ACHN (cell line): ENCODE data around the gene CTR9.
A peak's percentile ranks its signal among the peaks of the same experiment; 100 is the strongest.

Experiments used
- DNase-seq: peaks from one replicate; pipeline ENCODE4 v3.0.0-alpha.2; 2015
- in situ Hi-C: cut with HindIII; loops from 2 replicates; pipeline ENCODE4 v1.10.0; 2017; ENCODE audit warnings: low sequenced_read_pairs, low pct_ligation_motif_present, low pct_unique_long_range_greater_than_20kb

CTR9 gene

DNA sequence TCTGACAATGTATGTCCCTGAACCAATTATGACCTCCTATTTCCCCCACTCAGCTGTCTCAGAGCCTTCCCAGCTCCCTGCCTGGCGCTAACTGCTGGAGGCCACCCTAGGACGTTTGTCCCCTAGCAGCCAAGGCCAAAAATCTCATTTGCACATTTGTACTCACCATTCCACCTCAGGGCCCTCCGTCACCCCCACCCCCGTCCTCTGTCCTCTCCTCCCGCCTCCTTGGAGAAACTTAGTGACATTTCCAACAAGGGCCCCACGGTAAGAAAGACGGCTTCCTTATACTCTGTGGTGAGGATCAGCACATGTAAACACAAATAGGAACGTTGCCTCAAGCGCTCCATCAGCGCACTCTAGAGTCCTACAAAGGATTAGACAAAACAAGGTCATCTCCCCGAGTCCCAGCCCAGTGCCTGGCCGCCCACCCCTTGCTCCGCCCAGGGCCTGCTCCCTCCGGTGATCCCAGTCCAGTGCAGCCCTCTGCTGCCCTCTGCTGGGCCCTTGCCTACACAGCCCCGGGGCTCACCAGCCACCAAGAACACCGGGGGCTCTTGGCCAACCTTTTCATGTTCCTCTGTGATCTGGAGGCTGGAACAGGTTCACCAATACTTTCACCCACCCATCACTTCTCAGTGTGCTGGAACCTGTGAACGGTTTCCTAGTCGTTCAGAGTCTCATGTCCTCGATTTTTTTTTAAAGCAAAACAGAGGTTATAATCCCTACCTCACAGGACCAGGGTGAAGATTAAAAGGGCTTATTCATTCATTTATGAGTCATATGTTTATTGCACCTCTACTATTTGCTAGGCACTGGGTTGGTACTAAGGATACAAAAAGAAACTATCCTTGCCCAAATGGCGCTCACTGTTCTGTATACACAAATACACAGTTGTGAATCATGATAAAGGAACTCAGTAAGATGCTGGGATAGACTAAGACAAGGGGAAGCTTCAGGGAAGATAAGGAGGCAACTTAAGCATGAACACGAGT is 15.3 kb upstream of the CTR9 start:
- DNase-seq = peak; percentile 90

DNA sequence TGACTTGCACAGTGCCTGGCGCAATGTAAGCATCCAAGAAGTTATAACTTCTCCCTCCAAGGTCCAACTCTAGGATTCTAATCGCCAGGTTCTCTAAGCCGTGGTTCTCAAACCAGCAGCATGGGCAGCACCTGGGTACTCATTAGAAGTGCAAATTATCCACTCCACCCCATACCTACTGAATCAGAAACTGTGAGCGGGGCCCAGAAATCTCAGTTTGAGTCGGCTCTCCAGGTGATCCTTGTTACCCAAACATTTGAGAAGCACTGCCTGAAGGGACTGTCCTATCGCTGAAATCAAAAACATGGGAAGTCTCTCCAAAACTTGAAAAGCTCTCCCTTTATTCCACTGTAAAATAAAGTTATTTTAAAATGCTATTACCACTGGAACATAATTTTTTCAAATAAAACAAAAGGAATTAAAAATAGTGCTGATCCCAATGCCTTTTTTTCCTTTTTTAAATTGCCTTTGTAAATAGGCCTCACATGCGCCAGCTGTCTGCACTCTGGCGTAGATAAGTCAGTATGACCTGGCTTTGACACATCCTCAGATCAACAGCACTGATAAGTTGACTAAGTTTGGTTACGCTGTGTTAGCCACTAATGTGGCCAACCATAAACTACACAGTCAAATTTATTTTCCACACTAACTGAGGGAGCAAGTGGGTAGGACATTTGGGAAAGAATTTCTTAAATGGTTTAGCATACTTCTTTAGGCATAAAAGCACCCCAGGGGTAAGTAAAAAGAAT is 8.4 kb upstream of the CTR9 start:
- in situ Hi-C loops = no loop called here
- no peak for DNase-seq

More for the DNA sequence above, 15.3 kb upstream of the CTR9 start:
- in situ Hi-C loops = no loop called here

DNA sequence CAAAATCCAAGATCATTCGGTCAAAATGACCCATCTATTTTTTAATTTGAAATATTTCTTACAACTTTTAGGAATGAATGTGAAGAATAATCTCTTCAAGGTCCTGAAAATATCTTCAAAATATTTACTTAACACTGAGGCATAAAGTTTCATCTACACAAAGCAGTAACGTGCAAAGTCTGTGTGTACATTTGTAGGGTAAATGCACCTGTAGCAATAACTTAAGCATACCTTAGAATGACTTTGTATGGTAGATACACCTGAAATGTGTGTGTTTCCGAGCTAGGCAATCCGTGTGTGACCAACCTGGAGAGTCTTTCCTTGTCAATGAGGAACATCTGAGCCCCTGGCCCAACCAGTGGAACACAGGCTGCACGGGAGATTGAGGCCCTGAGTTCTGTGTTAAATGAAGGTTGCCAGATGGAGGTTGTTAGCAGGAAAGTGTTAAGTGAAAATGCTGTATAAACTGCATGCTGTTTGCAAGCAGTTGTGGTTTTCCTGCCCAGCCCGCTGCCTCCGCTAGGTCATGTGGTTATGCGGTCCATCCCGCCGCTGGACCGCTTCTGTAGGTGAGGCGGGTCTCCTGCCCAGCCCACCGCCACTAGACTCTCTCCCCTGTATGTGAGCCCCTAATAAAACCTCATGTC is 7.6 kb upstream of the CTR9 start:
- in situ Hi-C loops = no loop called here
- no peak for DNase-seq

DNA sequence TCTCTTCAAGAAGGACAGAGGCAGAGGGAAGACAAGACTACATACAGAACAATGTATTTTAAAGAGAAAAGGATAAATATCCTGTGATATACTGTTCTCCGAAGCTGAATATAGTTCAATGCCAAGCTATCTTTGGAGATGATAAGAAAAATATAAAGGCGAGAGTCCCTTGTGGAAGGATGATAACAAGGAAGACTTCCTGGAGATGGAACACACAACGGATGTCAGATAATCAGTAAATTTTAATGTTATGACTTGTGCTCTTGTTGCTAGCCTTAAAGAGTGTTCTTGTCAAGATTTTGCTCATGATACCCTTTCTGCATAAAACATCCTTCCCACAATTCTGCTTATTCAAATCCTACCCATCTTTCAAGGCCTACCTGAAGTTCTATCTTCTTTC is 6.8 kb upstream of the CTR9 start:
- in situ Hi-C loops = no loop called here
- no peak for DNase-seq

DNA sequence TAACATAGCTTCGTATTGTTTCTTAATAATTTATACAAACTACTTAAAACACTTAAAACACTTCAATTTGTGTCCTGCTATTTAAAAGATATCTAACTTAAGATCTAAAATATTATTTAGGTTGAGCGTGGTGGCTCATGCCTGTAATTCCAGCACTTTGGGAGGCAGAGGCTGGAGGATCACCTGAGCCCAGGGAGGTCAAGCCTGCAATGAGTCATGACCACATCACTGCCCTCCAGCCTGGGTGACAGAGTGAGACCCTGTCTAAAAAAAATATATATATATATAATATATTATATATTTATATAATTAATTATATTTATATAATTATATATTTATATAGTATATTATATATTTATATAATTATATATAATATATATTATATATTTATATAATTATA is 4.2 kb upstream of the CTR9 start:
- DNase-seq = no peak
- in situ Hi-C loops = no loop called here

DNA sequence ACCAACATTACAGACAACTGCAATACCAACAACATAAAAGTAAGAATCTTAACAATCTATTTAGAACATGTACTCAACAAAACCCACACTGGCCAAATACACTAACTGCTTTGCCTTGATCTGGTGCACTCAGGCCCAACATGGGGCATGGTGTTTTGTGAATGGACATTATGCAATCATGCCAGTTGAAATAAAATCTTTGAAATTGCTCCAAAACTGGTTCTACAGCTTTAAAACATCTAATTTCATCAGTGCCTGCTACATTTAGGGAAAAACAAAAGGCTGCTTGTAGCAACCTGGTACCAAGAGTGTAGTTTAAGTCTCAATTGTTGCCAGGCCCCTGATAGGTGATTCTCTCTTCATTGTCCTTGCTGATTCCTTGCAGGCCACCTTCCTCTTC is 3.3 kb upstream of the CTR9 start:
- in situ Hi-C loops = no loop called here

DNA sequence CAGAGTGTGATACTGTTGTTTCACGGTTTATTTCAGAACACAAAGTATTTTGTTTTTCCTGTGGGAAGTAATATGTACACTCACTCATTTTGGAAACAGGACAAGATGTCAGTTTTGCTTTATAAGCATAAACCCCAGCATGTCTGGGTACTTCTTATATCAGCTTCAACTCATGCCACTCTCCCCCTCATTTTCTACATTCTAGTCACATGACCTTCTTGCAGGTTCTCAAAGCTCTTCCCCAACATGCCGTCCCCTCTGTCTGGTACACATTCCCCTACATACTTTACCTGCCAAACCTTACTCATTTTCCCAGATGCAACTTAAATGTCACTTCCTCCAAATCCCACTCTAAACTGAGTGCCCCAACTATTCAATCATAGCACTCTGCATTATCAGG is 1.6 kb upstream of the CTR9 start:
- no peak for DNase-seq
- in situ Hi-C loops = no loop called here

More for the DNA sequence above, 3.3 kb upstream of the CTR9 start:
- no peak for DNase-seq

DNA sequence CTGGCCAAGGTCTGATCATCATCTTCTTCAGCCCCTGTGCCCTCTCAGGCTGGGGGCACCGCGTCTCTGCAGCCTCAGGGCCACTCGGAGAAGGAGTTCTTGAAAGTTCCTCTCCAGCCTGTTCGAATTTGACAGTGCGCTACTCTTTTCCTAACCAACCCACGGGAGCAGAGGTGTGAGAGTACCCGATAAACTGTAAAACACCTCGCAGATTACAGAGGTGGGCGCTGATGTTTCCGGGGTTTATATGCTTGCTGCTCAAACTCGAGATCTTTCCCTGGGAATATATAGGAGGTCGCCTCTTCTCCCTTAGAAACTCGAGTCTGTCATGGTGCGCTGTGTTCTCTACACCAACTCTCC is 515 bp downstream of the CTR9 start:
- in situ Hi-C loops = no loop called here
- peak; percentile 0 for DNase-seq

DNA sequence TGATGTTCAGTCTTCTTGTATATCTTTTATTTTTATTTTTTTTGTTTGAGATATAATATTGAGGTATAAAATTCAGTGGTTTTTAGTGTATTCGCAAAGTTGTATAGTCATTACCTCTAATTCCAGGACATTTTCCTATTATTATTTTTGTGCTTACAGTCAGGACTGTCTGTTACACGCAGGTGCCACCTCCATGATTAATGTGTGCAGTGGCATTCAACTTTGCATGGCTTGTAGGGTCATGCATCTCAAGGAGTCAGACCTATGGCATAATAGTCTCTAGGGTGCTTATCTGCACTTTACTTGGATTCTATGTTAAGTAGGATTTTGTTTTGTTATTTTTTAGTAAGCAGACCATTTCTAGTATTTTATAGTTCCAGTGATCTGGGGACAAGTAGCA is 1.0 kb downstream of the CTR9 start:
- in situ Hi-C loops = no loop called here
- no peak for DNase-seq

DNA sequence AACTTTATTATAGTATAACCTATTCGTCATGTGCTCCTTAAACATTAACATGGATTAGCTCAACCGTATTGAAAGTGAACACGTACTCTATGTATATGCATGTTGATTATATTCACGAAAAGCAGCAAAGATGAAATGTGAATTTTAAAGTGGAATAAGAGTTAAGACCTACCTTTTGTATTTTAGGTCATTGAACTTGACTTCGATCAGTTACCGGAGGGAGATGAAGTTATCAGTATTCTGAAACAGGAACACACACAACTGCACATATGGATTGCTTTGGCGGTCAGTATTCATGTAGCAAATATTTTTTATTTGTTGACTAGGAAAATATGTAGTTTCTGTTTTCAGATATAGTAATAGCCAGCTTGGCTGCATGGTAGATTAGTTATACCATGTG is 1.4 kb downstream of the CTR9 start:
- no peak for DNase-seq
- in situ Hi-C loops = no loop called here

DNA sequence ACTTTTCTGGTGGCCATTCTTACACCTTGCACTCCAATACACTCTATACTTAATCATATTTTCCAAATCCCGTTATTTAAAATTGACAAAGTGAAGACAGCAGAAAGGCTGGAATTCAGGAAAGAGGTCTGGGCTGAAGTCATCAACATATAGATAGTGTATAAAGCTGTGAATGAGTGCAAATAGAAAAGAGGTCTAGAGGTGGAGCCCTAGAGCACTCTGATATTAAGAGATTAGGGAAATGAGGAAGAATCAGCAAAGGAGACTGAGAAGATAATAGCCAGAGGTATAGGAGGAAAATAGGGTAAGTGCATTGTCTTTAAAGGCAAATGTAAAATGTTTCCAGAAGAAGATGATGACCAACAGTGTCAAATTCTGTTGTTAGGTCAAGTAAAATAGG is 7.9 kb downstream of the CTR9 start:
- in situ Hi-C loops = no loop called here
- peak; percentile 19 for DNase-seq

DNA sequence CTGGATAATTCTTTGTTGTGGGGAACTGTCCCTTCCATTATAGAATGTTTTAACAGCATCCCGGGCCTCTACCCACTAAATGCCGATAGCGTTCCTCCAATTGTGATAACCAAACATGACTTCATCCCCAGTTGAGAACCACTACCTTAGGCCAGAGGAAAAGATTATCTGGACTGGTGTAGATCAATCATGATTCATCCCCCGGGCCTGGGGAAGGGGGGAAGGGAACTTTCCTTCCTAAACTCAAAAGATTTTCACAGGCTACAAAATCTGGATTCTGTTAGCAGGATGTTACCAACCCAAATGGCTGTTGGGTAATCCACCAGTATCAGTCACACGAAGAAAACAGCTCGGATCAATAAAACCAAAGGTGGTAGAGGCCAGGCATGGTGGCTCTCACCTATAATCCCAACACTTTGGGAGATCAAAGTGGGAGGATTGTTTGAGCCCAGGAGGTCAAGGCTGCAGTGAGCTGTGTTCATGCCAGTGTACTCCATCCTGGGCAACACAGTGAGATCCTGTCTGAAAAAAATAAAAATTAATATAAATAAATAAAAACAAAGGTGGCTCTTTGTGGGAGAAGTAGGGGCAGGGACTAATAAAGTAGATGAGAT is 10.1 kb downstream of the CTR9 start:
- no peak for DNase-seq
- in situ Hi-C loops = no loop called here

DNA sequence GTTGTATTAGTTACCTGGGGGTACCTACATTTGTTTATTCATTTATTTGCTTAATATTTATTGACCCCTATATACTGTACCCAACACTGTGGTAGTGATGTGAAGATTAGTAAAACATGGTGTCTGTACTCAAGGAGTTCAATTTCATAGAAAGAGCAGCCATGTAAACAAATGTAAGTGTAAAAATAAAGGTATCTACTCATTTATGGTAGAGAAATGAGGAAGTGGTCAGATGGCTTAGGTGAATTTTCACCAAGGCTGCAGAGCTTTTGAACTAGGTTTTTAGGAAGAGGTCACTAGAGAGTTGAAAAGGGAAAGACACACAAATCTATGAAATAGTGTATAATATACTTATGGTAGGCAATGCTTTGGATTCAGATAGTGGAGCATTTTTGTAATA is 11.1 kb downstream of the CTR9 start:
- DNase-seq = no peak
- in situ Hi-C loops = no loop called here

DNA sequence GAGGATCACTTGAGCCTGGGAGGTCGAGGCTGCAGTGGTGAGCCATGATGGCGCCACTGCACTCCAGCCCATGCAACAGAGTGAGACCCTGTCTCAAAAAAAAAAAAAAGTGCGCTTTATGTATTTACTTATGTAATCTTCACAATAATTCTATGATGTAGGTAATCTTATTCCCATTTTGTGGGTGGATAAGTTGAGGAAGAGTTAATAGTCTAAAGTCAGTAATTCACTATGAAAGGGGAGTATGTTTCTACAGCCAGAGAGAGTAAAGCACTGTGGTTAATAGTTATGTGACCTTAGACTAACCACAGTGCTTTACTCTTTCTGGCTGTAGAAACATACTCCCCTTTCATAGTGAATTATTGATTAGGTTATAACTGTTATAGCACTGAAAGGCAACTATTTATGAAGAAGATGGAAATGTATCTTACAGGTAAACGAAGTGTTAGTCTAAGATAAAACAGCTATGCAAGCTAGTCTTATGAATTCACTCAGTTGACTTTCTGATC is 11.9 kb downstream of the CTR9 start:
- no peak for DNase-seq
- in situ Hi-C loops = no loop called here

DNA sequence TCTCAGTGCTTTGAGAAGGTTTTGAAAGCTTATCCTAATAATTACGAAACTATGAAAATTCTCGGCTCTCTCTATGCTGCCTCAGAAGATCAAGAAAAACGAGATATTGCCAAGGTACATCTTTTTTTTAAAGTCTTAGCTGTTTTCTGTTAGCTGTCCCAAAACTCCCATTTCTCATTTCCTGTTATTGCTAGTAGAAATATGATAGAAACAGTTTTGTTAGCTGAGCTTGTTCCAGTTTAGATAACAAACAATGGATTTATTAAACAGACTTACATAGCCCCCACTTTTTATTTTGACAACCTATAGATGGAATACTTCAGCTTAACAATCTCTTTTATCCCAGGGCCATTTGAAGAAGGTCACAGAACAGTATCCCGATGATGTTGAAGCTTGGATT is 12.7 kb downstream of the CTR9 start:
- in situ Hi-C loops = no loop called here
- DNase-seq = no peak

DNA sequence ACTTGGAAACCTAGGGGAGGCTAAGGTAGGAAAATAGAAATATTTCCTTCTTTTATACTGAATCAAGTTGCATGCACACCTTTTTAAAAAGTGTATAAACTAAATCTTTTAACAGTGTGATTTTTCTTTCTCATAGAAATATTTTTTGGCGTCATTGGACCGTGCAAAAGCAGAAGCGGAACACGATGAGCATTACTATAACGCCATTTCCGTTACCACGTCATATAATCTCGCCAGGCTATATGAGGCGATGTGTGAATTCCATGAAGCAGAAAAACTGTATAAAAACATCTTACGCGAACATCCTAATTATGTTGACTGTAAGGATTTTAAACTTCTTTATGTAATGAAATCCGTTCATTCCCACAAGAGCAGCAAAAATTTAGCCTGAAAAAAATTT is 13.4 kb downstream of the CTR9 start:
- in situ Hi-C loops = no loop called here
- no peak for DNase-seq

DNA sequence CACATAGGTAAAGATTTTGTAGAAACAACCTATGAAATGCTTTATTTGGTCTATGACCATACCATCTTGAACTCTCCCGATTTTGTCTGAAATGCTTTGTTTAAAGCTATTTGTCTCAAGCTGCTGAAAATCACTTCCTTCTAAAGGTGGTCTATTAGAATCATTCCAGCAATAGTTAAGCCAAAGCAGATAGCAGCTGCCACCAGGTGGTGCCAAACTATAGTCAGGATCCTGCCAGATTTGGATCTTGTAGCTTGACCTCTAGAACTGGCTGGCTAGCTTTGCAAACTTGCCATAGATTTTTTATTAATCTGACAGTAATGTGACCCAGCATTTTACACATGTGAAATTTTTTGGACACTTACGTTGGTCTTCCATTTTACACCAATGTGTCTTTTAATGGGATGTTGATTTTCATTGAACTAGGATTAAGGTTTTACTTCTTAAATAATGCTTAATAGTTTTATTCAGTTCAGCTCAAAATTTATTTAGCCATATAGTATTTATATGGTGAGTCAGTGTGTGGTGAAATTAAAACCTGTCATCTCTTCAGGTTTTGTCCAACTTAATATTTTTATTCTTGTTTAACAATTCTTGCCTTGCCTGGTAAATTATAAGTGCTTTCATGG is 19.7 kb downstream of the CTR9 start:
- in situ Hi-C loops = no loop called here
- DNase-seq = peak; percentile 43

DNA sequence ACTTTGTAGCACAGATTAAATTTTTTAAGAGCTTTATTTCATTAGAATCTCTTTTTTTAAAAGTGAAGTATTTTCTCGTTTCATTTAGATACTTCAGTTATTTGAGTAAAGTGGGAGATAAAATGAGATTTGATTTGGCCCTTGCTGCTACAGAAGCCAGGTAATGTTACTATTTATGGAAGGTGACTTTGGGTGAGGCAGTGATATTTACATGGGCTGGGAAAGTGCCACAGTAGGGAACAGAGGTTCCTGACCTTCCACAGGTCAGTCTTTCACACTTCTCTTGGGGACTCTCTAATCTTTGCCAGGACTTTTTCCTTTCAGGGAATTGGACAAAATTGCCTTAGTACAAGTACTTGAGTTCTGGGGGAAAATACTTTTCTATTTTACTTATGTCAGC is 20.4 kb downstream of the CTR9 start:
- no peak for DNase-seq
- in situ Hi-C loops = no loop called here
